Stimulated activated CD8-positive, alpha-beta memory T cell treated with anti-CD3 and anti-CD28 coated beads, Interleukin-7, amount 100 ng/mL, for 1 hour (primary cell): ENCODE results near the gene MYOG.

Experiments used
- DNase-seq, 2 donors: peaks; one replicate each; pipeline ENCODE4 v3.0.0-alpha.2; 2020; ENCODE audit warnings: low read depth in 2 of 2

The MYOG gene

DNA sequence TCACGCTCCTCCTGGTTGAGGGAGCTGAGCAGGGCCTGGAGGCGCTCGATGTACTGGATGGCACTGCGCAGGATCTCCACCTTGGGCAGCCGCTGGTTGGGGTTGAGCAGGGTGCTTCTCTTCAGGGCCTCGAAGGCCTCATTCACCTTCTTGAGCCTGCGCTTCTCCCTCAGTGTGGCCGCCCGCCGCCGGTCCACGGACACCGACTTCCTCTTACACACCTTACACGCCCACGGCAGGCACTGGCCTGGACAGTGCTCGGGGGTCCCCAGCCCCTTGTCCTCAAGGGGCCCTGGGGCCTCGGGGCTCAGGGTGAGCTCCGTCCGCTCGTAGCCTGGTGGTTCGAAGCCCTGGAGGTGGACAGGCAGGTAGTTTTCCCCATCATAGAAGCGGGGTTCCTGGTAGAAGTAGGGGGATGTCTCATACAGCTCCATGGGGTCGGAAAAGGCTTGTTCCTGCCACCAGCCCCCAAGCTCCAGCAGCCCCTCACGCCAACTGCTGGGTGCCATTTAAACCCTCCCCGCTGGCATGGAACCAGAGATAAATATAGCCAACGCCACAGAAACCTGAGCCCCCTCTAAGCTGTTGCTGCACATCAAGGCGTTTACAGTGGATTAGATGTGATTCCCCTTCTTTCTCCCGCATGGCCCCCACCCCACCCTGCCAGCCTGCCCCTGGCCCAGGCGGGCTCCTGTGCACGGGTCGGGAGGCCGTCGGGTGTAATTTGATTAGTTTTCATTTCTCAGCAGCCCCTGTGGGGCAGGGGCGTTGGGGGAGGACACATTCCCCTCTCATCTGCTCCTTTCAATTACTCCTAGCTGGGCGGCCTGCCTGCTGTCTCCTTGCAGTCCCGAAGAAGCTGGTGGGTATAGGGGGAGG is at the start of gene MYOG:
Gene MYOG, minus strand, starts transcription at position 485 of the 879 bp plus-strand sequence. Its CDS starts 51 bp downstream, at position 434.
- no peak for DNase-seq

GRCh38 chr1:203133970-203134725 is 48.3 kb upstream of the MYOG start:
- no peak for DNase-seq

- no peak for DNase-seq
These were observed 45.9 kb upstream of the MYOG start for GRCh38 chr1:203131548-203132200.

GRCh38 chr1:203130358-203130985 is 44.7 kb upstream of the MYOG start:
- no peak for DNase-seq

- DNase-seq, result no peak
These were observed 43.9 kb upstream of the MYOG start for GRCh38 chr1:203129501-203130231.

GRCh38 chr1:203128716-203129500 is 43.1 kb upstream of the MYOG start:
- no peak for DNase-seq

- DNase-seq, result no peak
These were observed 42.6 kb upstream of the MYOG start for GRCh38 chr1:203128431-203128715.

DNA sequence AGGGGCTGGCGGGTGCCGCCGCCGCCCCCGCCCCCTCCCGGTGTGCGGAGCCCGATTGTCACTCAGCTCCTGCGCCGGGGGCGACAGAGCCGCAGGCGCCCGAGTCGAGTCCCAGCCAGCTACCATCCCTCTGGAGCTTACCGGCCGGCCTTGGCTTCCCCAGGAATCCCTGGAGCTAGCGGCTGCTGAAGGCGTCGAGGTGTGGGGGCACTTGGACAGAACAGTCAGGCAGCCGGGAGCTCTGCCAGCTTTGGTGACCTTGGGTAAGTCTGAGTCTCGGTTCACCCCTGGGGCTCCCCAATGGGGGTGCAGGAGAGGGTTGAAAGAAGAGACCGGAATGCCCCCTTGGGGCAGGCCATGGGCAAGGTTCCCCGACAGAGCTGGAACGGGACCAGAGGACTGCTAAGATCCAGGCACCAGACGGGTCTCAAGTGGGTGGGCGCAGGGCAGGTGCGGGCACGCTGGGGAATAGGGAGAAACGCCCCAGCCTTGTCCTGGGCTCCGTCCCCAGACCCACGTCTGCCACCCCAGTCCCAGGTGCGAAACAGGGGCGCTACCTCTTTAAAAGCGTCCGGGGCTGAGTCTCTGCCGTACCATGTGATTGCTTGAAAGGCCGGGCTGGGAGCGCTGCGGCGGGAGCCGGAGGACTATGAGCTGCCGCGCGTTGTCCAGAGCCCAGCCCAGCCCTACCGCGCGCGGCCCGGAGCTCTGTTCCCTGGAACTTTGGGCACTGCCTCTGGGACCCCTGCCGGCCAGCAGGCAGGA is 42.0 kb upstream of the MYOG start, which contains the start of gene ADORA1:
Gene ADORA1, plus strand, starts transcription at position 61 of the 765 bp plus-strand sequence. CDS start 1,116 bp downstream, outside the sequence.
- no peak for DNase-seq

DNA sequence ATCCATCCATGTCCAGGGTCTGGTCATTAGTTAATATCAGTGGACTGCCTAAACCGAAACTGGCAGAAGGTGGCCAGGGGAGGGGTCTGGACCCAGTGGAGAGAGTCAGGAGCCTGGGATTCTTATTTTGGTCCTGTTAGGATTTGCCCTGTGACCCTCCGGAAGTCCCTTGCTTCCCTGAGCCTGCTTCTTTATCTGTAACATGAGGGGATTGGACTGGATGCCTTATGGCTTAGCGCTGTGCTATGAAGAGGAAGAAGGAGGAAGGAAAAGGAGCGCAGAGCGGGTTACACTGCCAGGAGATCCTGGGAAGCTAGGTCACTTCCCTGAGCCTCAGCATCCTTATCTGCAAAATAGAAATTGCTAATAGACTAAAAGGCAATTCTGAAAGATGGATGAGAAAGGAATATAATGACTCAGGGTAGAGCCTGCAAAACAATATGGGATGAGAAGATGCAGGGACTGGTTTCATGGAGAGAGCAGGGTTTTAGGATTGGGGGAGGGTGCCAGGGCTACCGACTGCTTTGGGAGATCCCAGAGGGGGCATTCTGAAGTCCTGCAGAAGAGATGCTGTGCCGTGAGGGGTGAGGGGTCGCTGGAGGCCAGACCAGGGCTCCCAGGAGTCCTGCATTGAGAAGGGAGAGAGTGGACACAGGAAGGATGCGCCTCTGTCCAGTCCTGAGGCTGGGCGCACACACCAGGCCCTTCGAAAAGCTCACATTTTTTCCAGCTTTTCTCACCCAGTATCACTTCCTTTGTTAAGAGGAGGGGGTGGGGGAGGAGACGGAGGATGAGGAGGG is 41.3 kb upstream of the MYOG start:
- DNase-seq, result no peak

DNA sequence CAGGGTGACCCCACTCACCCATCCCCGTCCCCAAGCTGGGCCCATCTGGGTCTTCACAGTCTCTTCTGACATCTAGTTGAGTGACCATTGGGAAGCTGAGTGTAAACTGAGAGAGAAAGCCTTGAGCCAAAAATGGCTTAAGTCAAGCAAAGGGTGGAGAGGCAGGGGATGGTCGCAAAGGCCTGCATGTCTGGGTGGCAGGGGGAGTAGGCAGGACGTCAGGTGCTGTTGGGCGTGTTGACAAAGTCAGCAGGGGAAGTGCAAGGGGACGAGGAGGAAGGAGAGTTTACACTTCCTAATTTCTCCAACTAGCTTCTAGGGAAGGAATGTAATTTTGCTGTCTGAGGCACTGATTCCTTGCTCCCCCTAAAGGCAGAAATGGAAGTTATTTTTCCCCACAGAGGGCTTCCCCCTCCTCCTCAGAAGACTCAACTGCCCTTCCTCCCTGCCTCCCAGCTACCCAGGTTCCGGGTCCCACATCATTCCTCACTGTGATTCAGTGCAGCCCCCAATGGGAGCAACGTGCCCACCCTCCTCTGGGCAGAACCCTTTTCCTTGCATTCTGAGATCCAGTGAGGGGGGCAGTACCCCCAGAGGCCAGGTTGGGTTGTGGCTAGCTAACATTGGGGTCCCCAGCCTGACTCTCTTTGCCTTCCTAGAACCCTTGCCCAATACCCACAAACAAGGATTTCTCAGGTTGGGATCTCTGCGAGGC is 40.5 kb upstream of the MYOG start:
- DNase-seq, result no peak

DNA sequence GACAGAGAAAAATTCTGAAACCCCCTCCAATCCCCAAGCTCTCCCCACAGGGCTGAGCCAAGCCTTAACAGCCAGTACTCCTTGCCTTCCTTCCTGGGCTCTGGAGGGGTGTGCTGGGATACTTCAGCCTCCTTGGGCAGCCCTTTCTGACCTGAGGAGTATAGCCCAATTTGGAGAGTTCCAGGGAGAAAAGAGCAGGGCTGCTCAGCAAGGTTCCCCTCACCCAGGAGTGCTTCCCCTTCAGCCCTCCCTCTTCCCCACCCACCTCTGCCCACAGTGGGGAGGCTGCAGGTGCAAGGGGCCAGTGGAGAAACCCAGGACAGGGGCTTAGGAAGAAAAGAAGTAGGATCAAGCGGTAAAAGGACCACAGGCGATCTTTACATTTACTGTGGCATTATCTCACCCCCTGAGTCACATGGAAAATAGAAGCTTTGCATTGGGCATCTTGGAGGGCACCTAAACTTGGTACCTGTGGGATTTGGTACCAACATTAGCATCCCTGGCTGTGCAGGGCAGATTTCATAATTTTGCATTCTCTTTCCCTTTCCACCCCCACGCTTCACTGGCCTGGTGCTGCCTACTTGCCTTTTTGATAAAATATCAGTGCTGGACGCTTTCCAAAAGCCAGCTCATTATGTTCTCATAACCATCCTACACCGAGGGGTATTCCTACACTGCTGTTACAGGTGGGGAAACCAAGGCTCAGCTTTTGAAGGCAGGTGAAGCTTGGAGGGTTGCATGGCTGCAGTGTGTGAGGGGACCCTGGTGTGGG is 38.9 kb upstream of the MYOG start:
- DNase-seq, result no peak

GRCh38 chr1:203124011-203124410 is 38.2 kb upstream of the MYOG start:
- no peak for DNase-seq

DNA sequence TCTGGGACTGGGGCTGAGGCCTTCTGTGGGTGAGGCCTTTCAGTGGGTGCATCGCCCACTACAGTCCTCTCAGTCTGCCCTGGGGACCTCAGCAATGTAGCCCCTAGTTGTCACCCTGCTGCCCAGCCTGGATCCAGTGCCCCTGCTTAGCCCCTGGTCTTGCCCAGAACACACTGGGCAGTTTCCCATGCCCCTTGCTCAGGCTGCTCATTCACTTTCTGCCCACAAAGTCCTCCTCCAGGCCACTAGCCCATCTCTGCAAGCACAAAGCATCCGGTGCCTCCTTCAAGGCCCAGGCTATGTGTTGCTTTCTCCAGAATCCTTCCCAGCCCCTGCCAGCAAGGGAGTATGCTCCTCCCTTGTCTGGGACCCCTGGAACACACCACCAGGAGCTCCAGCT is 36.3 kb upstream of the MYOG start:
- DNase-seq, result no peak

DNA sequence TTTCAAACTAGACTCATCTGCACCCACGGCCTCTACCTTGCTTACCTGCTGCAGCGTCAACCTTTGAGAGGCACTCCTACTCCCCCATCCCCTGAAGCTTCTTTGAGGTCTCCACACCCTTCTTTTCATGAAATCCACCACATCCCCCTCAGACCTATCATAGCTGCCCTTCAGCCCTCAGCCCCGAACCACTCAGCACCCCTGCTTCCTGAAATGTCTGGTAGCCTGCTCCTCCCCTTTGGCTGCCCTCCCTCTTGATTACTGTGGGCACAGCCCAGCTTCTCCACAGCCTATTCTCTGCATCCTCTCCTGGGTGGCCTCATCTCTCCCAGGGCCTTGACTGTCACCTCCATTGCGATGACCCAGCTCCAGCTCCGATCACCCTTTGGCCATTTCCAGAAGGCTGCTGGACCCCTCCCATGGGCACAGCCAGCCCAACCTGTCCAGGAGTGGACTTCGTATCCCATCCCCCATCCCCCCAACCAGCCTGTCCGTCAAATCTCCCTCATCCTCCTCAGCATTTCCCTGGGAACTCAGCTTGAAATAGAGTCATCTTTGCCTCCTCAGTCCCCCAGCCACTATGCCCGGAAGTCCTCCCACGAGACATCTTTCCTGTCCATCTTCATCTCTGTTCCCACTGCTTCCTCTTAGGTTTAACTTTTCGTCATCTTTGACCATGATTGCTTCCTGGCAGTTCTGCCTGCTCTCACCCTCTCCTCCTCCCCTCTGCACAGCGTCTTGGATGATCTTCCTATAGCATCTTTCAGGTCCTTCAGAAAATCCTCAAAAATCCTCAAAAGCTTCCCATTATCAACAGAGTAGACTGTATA is 35.6 kb upstream of the MYOG start:
- DNase-seq, result no peak

- DNase-seq, result no peak
These were observed 34.7 kb upstream of the MYOG start for GRCh38 chr1:203120325-203121153.
